HG03159 (cell line): ENCODE measurements around the gene TRIM49D1.
"Not testable (repeated sequence)": the region's sequence is repeated elsewhere in the genome, so short reads cannot be mapped to it uniquely, and the experiment has no call there.

Experiments used
- ATAC-seq: cut with Tn5 transposase; IDR thresholded peaks from one replicate; pipeline ENCODE4 v1.9.1; 2021; ENCODE audit warnings: mild to moderate bottlenecking, moderate library complexity; ENCODE audit not compliant: unreplicated experiment

Gene TRIM49D1, protein sequence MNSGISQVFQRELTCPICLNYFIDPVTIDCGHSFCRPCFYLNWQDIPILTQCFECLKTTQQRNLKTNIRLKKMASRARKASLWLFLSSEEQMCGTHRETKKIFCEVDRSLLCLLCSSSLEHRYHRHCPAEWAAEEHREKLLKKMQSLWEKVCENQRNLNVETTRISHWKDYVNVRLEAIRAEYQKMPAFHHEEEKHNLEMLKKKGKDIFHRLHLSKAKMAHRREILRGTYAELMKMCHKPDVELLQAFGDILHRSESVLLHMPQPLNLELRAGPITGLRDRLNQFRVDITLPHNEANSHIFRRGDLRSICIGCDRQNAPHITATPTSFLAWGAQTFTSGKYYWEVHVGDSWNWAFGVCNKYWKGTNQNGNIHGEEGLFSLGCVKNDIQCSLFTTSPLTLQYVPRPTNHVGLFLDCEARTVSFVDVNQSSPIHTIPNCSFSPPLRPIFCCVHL

DNA sequence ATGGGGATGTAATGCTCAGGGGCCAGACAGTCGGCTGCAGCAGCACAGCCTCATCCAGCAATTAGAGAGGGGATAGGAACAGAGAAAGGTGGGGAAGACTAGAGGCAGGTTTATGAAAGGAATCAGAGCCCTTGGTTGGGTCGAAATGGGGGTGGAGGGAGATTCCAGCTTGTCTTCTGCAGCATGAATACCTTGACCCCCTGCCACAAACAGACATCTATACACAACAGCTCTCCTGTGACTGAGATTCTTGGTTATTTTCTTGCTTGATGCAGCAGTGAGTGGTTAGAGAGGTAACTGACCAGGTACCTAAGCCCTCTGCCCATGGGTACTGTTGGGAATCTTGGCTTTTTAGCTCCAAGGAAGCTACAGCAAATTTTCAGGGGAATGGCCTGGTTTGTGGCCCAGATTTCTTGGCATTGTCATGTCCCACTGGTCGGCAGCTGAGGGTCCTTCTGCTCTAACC, at the start of gene TRIM49D1:
TSS of gene TRIM49D1 (minus strand) at position 51 of the 466 bp plus-strand sequence. CDS start 4,535 bp downstream, outside the sequence.
- no peak for ATAC-seq

DNA sequence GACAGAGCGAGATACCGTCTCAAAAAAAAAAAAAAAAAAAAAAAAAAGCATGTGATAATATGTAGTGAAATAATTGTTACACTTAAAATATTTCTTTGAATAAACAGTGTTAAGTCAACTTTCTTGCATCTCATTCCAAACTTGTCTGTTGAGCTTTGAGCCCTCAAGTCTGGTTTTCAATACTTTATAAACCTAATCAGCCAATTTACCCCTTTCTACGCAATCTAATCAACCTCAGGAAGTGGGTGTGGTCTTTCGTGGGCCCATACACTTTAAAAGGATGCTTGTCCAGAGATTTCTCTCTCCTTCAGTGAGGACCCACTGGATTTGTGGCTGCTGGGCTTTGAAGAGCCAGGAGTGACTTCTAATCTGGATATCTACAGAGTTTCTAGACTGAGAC, 43.7 kb upstream of the TRIM49D1 start, which contains the start of gene TRIM64:
TSS of gene TRIM64 (plus strand) at position 301 of the 400 bp plus-strand sequence. CDS start 2,467 bp downstream, outside the sequence.
- not testable (repeated sequence) for ATAC-seq

DNA sequence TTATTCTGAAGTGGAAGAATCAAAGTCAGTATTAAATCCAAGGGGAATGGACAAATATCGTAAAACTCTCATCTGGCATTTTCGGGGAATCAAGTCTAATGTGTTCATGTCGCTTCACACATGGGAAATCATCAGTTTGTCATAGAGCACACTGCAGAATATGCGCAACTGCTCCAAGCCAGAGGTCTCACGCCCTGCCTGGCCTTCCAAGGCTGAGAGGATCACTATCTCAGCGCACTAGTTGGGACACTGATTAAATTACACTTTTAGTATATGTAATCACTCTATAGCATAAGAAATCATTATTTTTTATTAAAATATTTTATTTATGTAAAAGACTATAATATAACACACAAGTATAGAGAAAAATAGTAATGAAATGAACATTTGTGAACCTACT, 38.8 kb upstream of the TRIM49D1 start:
- not testable (repeated sequence) for ATAC-seq

DNA sequence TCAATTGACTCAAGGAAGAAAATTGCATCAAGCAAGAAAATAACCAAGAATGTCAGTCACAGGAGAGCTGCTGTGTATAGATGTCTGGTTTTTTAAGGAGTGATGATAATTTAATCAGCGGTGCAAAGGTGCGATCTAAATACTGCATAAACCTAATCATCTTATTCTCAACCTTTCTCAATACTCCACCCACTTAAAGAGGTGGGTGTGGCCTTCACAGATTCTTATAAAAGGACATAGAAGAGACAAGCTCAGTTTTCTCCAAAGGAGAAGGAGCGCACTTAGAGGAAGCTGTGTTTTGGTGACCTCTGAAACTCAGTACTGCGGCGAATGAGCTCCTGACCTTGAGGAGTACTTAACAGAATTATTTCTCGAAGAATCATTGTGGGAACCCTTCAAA, 1.7 kb upstream of the TRIM49D1 start, which contains the start of gene TRIM49D2:
TSS of gene TRIM49D2 (plus strand) at position 301 of the 400 bp plus-strand sequence. CDS start 2,698 bp downstream, outside the sequence.
- ATAC-seq: not testable (repeated sequence)

DNA sequence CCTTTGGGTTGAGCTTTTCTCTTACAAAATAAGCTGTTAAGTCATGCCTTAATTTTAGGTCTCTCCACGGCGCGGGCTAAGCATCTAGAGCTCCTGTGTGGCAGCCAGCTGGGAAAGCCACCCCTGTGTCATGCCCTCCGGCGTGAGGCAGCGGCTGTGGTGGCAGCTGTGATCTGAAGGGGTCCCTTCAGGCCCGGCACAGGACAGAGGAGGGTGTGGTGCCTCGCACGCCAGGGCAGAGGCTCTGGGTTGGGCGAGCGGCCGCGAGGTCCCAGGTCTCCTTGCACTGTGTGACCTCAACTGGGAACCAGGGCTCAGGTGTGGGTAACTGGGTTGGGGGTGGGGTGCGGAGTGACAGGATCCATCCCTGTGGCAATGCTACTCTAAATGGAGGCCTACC, 21.2 kb downstream of the TRIM49D1 start:
- not testable (repeated sequence) for ATAC-seq

DNA sequence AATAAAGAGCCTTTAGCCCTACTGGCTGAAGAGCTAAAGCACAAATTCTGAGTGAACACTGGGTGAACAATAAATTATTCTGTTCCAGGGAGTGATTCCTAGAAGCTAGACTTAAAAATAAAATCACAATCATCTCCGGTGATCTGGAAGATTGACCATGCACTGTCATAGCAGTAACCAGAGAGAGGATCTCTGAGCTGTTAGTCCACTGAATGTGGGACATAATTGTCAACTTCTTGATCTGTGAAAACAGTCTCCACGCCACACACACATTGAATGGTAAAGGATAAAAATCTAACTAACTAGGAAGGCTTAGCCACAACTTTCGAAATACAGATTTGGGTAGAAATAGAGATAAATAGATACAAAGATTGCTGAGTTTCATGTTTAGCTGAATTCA, 28.8 kb downstream of the TRIM49D1 start:
- not testable (repeated sequence) for ATAC-seq

DNA sequence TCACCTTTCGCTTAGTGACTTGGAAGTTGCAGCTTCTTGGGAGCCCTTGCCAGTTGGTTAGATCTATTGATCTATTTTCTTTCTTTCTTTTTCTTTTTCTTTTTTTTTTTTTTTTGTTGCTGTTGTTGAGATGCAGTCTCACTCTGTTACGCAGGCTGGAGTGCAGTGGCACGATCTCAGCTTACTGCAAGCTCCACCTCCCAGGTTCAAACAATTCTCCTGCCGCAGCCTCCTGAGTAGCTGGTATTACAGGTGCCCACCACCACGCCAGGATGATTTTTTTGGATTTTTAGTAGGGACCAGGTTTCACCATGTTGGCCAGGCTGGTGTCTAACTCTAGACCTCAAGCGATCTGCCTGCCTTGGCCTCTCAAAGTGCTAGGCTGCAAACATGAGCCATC, 44.5 kb downstream of the TRIM49D1 start:
- ATAC-seq: not testable (repeated sequence)

DNA sequence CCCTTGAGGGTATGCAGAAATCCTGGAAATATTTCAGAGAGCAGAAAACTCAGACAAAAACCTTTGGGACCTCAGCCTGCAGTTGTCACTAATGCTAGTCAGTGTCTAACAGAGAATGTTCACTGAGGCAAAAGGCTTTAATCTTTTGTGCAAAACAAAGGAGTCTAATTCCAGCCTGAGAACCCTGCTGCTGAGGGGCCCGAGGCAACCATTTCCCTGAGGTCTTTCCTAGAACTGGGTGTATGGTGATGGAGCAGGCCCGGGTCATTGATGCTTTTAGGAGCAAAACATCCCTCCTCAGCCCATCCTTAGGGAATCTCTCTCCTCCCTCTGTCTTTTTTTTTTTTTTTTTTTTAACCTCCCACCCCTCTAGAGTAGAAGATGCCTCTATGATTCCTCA, 49.5 kb downstream of the TRIM49D1 start:
- not testable (repeated sequence) for ATAC-seq

DNA sequence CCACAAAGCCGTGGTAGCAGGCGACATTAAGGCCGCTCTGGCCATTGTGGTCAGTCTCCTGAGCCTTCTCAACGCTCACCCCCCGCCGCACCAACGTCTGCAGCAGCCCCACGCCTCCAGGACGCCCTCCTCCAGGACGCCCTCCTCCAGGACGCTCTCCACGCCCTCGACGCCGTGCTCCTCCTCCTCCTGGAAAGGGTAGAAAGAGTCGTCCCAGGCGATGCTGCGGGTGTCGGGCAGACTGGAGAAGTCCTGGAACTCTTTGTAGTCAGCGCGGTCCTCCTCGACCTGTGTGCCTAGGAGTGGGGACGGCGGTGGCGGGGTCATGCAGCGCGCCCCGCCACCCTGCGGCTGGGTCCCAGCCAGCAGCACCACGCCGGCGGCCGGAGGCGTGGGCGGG, 56.8 kb downstream of the TRIM49D1 start:
- ATAC-seq: not testable (repeated sequence)

DNA sequence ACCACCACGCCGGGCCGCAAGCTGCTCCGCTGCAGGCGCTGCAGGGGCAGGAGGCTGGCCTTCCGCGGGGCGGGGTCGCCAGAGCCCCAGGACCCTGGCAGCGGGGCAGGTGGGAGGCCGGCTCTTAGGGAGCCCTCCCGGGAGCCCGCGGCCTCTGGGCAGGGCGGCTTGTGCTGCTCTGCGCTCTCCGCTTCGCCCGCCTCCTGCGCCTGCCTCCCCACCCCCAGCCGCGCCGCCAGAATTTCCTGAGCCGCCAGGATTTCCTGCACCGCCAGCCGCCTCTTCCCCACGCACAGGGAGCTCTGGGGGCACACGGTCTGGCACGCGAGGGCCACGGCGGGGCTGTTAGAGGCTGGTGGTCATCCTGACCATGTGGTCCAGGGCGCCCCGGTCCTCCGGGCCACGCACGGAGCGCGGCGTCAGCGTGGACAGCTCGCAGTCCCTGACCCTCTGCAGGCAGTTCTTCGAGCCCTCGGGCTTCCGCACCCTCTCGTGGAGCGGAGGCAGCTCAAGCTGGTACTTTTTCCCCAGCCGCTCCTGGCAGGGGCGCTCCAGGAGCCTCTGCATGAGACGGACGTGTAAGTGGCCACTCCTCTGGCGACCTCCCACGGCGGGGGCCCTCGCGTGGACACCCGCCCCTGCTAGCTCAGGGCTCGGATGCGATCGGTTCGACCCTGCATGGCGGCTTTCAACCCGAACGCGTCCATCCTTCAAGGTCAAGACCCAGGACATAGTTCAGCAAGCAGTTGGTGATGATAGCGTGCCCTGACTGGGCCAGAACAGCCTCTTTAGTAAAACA, 57.9 kb downstream of the TRIM49D1 start:
- not testable (repeated sequence) for ATAC-seq
